VCaP (cell line): ENCODE measurements around the gene USF1.
A peak's percentile ranks its signal among the peaks of the same experiment; 100 is the strongest.
"Not testable (repeated sequence)": the region's sequence is repeated elsewhere in the genome, so short reads cannot be mapped to it uniquely, and the experiment has no call there.

Source experiments
- H3K27ac ChIP-seq: fragments of 450-650 bp; 2 replicates; pipeline ENCODE4 v1.5.1; 2017
- CTCF ChIP-seq: fragments of 450-650 bp; conservative IDR thresholded peaks from 2 replicates; pipeline ENCODE4 v1.5.1; 2017; ENCODE audit warnings: mild to moderate bottlenecking, moderate library complexity

Gene USF1

GRCh38 chr1:161021970-161022353 is 23.8 kb downstream of the USF1 start:
- no peak for TF ChIP-seq CTCF
- peak overlapping the region; percentile 75 for H3K27ac ChIP-seq

DNA sequence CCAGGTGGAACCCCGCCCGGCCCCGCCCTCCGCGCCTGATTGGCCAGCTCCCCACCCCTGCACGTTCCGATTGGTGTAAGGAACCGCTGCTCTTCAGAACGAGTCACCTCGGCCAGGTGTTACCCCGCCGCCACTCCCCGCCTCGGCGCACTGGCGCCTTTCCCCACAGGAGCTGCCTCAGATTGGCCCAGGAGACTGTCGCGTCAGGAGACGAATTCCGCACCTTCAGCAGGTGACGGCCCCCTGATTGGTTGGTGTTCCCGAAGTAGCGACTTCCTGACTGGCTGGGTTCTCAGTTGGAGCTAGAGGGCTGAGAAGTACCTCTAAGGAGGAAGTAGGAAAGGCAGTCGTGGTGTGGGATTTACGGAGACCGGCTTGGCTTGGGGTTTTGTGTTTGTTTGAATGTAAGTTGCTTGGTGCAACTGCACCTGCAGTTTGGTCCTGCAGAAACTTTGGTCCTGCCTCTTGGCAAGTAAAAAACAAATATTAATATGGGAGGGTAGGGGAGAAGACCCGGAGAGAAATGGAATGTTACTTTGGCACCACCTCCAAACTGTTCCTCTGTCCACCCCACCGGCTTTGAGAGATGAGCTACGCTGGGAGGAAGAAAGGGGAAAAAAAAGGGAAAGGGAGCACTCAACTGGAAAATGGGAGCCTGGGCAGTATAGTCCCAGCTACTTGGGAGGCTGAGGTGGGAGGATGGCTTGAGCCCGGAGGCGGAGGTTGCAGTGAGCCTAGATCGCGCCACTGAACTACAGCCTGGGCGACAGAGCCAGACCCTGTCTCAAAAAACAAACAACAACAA is 24.4 kb downstream of the USF1 start:
- peak overlapping the region; percentile 75 for H3K27ac ChIP-seq
- no peak for TF ChIP-seq CTCF

DNA sequence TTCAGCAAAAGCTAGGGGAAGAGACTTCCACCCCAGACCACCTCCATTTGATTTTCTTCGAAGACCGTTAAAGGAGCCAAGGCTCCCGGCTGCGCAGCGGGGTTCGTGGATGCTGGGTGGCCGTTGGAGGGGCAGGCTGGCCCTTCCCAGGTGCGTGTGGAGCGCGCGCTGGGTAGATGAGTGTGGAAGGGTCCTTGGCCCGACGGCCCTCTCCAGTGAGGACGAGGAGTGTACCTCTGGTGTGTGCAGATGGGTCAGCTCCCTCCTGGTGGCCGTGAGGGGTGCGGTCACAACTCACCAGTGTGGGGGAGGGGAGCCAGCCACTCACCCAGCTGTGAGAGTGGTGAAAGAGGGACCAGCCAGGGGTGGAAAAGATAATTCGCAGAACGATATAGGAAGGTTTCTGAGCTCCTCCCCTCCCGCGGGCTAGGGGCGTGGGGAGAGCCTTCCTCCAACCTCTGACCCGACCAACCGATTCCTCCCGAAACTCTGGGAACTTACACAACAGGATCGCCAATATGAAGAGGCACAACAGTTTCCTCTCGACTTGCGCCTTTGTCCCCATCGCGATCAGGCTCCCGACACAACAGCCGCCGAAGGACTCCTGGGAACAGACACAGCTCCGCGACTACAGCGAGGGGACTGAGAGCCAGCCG is 25.1 kb downstream of the USF1 start, which contains the start of gene F11R:
F11R (minus strand) TSS at position 644 of the 656 bp plus-strand sequence; CDS start at position 565, 79 bp downstream.
- peak within 1 kb of the TSS; percentile 75 for H3K27ac ChIP-seq
- peak; percentile 10; the same call in 1 of the 2 replicates for TF ChIP-seq CTCF

- TF ChIP-seq CTCF = no peak
- peak overlapping the region; percentile 75 for H3K27ac ChIP-seq
These were observed 25.9 kb downstream of the USF1 start for GRCh38 chr1:161019751-161020495.

- not testable (repeated sequence) for H3K27ac ChIP-seq
These were observed 26.6 kb downstream of the USF1 start for GRCh38 chr1:161019111-161019660.

- no peak for TF ChIP-seq CTCF
- H3K27ac ChIP-seq = no peak overlapping the region
These were observed 27.2 kb downstream of the USF1 start for GRCh38 chr1:161018631-161018930.

DNA sequence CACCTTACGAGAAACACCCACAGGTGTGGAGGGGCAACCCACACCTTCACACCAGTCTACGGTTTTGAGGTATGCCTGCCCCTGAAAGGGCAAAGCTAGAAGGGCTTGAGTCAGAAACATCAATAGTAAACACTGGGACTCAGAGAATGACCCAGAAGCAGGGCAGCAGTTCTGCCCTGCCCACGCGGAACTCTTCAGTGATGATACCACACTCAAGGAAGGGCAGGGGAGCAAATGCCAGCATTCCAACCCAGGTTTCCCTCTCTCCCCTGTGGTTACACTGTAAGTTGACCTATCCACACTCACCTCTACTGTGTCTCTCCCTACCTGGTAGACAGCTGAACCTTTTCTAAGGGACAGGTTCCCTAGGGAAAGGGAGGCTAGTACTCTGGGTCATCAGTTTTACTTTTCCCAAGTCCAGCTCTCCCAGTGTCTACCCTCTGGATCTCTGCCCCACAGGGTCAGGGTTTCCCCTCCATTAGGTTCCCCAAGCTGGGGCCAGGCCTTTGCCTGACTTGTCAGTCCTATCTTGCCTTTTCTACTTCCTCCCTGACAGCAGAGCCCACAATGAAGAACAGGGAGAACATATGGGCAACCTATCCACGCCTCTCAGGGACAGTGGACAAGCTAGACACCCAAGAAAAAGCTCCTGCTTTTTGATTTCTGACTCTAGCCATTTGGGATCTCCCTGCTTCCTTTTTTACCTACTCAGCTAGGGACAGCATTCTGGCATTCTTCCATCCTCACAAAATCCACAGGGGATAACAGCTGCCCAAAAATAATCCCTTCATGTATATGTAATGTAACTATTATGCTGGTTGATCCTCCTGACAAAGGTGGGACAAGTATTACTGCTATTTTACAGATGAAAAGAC is 27.8 kb downstream of the USF1 start:
- no peak for TF ChIP-seq CTCF
- no peak overlapping the region for H3K27ac ChIP-seq

GRCh38 chr1:161017181-161017580 is 28.6 kb downstream of the USF1 start:
- not testable (repeated sequence) for H3K27ac ChIP-seq

DNA sequence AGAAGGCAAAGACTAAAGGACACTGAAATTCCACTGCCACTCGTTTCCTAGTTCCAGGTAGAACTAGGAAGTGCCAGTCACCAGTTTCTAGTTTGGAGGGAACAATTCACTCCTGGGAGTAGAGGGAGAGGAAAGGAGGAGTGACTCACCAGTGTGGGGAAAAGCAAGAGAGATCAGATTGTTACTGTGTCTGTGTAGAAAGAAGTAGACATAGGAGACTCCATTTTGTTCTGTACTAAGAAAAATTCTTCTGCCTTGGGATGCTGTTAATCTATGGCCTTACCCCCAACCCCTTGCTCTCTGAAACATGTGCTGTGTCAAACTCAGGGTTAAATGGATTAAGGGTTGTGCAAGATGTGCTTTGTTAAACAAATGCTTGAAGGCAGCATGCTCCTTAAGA is 29.1 kb downstream of the USF1 start:
- not testable (repeated sequence) for H3K27ac ChIP-seq
